H54 (cell line): ENCODE data around the gene SPAG4.

Experiments used
- DNase-seq: peaks from one replicate; pipeline ENCODE4 v3.0.0; 2011; ENCODE audit warnings: low spot score, mixed read lengths; ENCODE audit not compliant: insufficient read length
- FAIRE-seq: peaks from 3 replicates; lab custom pipeline; 2011; peaks lifted over from hg19 to GRCh38; lab: Jason Lieb, UNC
- POLR2A ChIP-seq: IDR thresholded peaks from 2 replicates; pipeline ENCODE4 v1.6.1; 2011; ENCODE audit warnings: low read depth, mild to moderate bottlenecking, low read length

Gene SPAG4

GRCh38 chr20:35625584-35626385 is 10.2 kb downstream of the SPAG4 start:
- FAIRE-seq: no peak

DNA sequence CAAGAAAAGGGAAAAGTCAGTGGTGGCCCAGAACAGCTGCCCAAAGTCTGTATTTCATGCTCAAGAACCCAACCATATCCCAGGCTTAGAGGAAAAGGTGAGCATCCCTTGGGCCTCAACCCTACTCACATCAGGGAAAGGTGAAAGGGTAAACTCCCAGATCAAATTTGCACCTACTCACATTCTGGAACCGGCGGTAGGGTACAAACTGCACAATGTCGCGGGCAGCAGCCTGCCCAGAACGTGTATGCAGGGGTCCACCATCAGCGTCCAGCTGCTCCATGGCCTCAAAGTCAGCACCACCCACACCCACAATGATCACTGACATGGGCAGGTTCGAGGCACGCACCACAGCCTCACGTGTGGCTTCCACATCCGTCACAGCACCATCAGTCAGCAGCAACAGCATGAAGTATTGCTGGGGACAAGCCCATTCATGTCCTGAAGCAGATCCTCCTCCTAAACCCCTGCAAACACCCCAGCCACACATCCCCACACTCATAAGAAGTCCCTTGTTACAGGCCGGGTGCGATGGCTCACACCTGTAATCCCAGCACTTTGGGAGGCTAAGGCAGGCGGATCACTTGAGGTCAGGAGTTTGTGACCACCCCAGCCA is 10.9 kb downstream of the SPAG4 start:
- FAIRE-seq (no peak), DNase-seq (no peak)
- TF ChIP-seq POLR2A: no peak

More at GRCh38 chr20:35625584-35626385, 10.2 kb downstream of the SPAG4 start:
- no peak for DNase-seq
- TF ChIP-seq POLR2A: no peak

- no peak for TF ChIP-seq POLR2A
- DNase-seq (no peak), FAIRE-seq (no peak)
These were observed 11.5 kb downstream of the SPAG4 start for GRCh38 chr20:35627121-35627520.

- DNase-seq (no peak), FAIRE-seq (no peak)
- no peak for TF ChIP-seq POLR2A
These were observed 14.0 kb downstream of the SPAG4 start for GRCh38 chr20:35629427-35630145.

- no peak for FAIRE-seq
- DNase-seq: no peak
These were observed 15.0 kb downstream of the SPAG4 start for GRCh38 chr20:35630636-35631035.

GRCh38 chr20:35632539-35633115 is 17.0 kb downstream of the SPAG4 start:
- FAIRE-seq (no peak), DNase-seq (no peak)
- TF ChIP-seq POLR2A: no peak

More at GRCh38 chr20:35630636-35631035, 15.0 kb downstream of the SPAG4 start:
- TF ChIP-seq POLR2A: no peak

DNA sequence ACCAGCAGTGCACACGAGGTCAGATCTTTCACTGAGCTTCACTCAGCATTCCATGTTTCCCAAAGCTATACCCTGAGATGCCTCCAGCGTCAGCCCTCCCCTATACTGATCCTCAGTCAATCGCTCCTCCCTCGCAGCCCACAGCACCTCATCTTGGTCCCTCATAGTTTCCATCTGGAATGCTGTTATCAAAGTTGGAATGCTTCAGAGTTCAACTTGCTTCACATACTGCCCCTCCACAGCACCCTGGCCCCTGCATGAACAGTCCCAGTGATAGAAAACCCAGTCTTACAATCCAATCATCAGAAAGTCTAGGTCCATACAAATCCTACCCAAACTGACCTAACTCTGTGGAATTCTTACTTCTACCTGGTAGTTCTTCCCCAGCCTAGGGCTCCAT is 20.0 kb downstream of the SPAG4 start:
- TF ChIP-seq POLR2A: no peak
- FAIRE-seq: no peak

DNA sequence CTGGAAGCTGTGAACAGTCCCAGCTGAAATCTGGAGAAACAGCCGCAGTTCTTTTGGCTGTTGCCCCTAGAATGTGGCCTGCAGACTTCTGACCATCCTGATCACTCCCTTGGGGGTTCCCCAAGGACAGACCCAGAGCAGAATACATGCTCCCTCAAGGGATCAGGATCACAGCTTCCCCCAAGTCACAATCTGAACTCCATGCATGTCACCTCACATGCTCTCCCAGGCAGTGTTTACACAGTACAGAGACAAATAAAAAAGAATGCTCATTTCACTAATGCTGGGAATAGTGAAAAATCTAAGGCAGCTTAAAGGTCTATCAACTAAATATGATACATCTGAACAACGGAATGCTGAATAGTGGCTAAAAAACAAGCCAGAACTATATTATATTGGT is 20.5 kb downstream of the SPAG4 start:
- TF ChIP-seq POLR2A: no peak
- FAIRE-seq (no peak), DNase-seq (no peak)

More for the DNA sequence above, 20.0 kb downstream of the SPAG4 start:
- no peak for DNase-seq

DNA sequence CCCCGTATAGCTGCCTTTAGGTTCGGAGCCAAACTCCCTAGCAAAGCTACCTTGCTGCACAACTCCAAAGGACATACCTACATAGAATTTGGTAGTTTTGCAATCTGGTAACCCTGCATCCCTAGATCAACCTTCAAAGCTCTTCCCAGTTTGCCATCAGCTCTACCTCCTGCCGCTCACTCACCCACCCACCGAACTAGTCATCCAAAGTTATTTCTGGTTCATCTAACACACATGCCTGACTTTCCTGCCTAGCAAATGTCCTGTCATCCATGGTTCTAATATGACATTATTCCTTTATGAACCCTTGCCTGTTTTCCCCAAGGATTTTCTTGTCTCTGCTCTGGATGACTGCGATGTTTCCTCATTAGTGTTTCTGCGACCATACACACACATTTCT is 21.6 kb downstream of the SPAG4 start:
- no peak for FAIRE-seq
- DNase-seq: no peak
- TF ChIP-seq POLR2A: no peak

DNA sequence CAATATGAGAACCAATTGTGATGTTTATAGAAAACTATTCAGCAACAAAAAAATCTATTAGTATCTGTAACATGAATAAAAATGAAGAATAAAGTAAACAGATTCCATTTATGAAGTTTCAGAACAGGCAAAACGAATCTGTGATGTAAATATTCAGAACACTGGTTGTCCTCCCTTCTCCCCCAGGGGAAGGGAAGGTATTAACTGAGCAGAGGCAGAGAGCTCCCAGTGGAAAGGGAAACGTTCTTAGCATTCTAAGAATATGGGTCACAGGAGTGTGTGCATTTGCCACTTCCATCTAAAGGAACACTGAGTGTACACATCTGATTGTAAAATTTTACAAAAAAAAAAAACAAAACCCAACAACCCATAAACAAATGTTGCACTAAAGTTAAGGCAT is 23.1 kb downstream of the SPAG4 start:
- TF ChIP-seq POLR2A: no peak
- FAIRE-seq (no peak), DNase-seq (no peak)

DNA sequence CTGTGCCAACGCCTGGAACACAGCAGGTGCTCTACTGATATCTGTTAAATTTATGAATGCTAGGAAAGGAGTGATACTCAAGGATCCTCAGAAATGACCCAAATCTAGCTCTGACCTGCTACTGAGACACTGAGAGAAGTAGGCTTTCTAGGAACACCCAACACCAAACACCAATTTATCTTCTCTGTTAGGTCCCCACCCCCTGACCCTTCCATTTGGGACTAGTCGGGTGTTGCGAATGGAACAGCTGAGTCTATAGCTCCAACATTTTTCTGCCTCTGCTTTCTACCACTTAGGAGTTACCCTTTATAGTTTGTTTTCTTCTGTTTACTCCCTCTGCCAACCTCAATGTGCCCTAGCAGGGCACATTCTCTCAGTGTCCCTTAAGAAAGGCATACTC is 25.1 kb downstream of the SPAG4 start:
- DNase-seq (no peak), FAIRE-seq (no peak)
- TF ChIP-seq POLR2A: no peak

DNA sequence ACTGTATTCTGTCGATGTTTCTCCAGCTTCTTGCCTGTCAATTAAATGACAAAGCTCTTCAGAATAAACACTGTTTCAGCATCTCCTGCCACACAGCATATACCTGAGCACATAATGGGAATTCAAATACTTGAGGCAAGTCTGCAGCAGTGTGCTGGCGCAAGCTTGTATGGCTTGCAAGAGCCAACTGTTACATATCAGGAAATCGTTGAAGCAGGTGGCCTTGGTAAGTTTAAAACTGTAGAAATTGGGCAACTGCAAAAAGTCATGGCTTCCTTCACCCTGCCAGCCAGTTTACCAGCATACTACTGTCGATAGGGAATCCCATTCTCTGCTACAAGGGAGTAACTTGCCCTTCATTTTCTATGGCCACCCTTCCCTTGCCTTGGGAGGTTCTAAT is 26.1 kb downstream of the SPAG4 start:
- TF ChIP-seq POLR2A: no peak
- FAIRE-seq (no peak), DNase-seq (no peak)

DNA sequence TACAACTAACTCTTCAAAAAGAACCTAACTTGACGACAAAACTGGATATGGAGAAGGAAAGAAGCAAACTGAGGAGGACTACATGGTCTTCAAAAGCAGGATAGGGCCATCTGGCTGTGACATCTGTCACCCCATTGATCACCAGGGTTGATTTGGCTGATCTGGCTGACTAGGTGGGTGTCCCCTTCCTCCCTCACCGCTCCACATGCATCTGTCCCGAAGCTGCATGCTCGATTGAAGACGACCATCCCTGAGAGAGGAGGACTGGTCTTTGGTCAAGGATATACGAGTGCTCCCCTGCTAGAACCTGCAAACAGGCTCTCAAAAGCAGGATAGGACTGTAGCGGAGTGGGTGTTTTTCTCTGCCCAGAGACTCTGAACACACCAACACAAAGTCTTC is 27.4 kb downstream of the SPAG4 start:
- no peak for TF ChIP-seq POLR2A
- FAIRE-seq (no peak), DNase-seq (no peak)

DNA sequence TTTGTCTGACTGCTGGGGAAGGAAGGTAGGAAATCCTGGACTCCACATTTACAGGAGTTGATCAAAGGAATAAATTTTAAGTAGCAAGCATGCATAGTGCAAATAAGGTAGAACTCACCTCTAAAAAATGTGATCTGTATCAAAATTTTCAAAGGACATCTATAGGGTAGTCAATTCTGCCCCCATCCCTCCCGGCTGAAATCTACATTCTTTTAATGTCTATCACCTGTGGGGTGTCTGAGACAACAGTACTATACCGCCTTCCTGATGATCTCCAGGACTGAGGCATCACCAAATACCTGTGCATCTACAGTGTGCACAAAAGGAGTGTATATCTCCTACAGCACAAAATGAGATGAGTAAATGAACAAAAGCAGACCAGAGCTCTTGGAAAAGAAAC is 29.2 kb downstream of the SPAG4 start:
- no peak for FAIRE-seq
- no peak for TF ChIP-seq POLR2A
- DNase-seq: no peak
